ENCODE data around the gene CRYBA4.

GRCh38 chr22:26576026-26576680 lies 45.6 kb upstream of the CRYBA4 start:
- TF ChIP-seq CTCF (IDR thresholded peaks at IDR 0.05) (no peak), POLR2AphosphoS5 (IDR thresholded peaks at IDR 0.05) (no peak), EP300 (IDR thresholded peaks at IDR 0.05) (no peak)
